Liver (tissue), 9 donors: ENCODE data around the gene RAD51B. TPM values are rescaled to one million over a fixed set of nuclear protein-coding genes. Genes with fewer than 3 reads are reported as not detected.

Experiments
- DNase-seq: peaks from one replicate; pipeline ENCODE4 v3.0.0-alpha.2; 2017; ENCODE audit warnings: low spot score
- H3K27ac ChIP-seq, 2 donors: one replicate each; pipeline ENCODE4 v1.7.0; 2013; ENCODE audit warnings: inconsistent platforms in 2 of 2, low read length in 2 of 2, control low read depth in 1 of 2, low read depth in 1 of 2, mild to moderate bottlenecking in 1 of 2
- H3K27me3 ChIP-seq, 4 donors: one replicate each; pipeline versions ENCODE4 v1.6.1 to v1.7.0; 2013; ENCODE audit warnings: low read length in 3 of 4, inconsistent platforms in 1 of 4, mild to moderate bottlenecking in 1 of 4, moderate library complexity in 1 of 4; ENCODE audit not compliant: control insufficient read depth in 4 of 4, insufficient read depth in 4 of 4
- H3K36me3 ChIP-seq, 4 donors: one replicate each; pipeline versions ENCODE4 v1.6.1 to v1.7.0; 2013; ENCODE audit warnings: low read length in 3 of 4, mild to moderate bottlenecking in 3 of 4, low read depth in 1 of 4, moderate library complexity in 1 of 4; ENCODE audit not compliant: control insufficient read depth in 4 of 4, insufficient read depth in 3 of 4
- H3K4me1 ChIP-seq, 4 donors: one replicate each; pipeline versions ENCODE4 v1.6.1 to v1.7.0; 2013; ENCODE audit warnings: low read length in 3 of 4, mild to moderate bottlenecking in 3 of 4, moderate library complexity in 1 of 4; ENCODE audit not compliant: control insufficient read depth in 4 of 4, insufficient read depth in 4 of 4
- H3K4me3 ChIP-seq, 3 donors: one replicate each; pipeline versions ENCODE4 v1.6.1 to v1.7.0; 2013; ENCODE audit warnings: low read length in 3 of 3, control low read depth in 1 of 3, low read depth in 1 of 3, mild to moderate bottlenecking in 1 of 3
- H3K9ac ChIP-seq, 2 donors: one replicate each; pipeline ENCODE4 v1.7.0; 2013; ENCODE audit warnings: low read length in 2 of 2, mild to moderate bottlenecking in 2 of 2, moderate library complexity in 2 of 2, control low read depth in 1 of 2, low read depth in 1 of 2
- H3K9me3 ChIP-seq, 4 donors: one replicate each; pipeline versions ENCODE4 v1.6.1 to v1.7.0; 2013; ENCODE audit warnings: low read length in 3 of 4; ENCODE audit not compliant: control insufficient read depth in 4 of 4
- CTCF ChIP-seq: fragments of 150-350 bp; IDR thresholded peaks from 2 replicates; pipeline ENCODE4 v1.5.1; 2017; ENCODE audit warnings: improper control_type of control experiment, low read depth, low read length; ENCODE audit not compliant: missing input control
- EGR1 ChIP-seq, 2 donors: IDR thresholded peaks; 2 replicates each; pipeline ENCODE4 v1.6.1; 2016 to 2018; ENCODE audit warnings: antibody characterized with exemption in 2 of 2, low read depth in 2 of 2
- FOXA1 ChIP-seq: IDR thresholded peaks from 2 replicates; pipeline ENCODE4 v1.6.1; 2016; ENCODE audit warnings: antibody characterized with exemption
- FOXA2 ChIP-seq: IDR thresholded peaks from 2 replicates; pipeline ENCODE4 v1.6.1; 2016; ENCODE audit warnings: antibody characterized with exemption
- GABPA ChIP-seq, 2 donors: IDR thresholded peaks in 1 of 2; conservative IDR thresholded peaks in 1 of 2; 2 replicates each; pipeline ENCODE4 v1.6.1; 2016; ENCODE audit warnings: antibody characterized with exemption in 2 of 2, mild to moderate bottlenecking in 1 of 2, moderate library complexity in 1 of 2
- HNF4A ChIP-seq, 2 donors: conservative IDR thresholded peaks; 2 replicates each; pipeline ENCODE4 v1.6.1; 2016; ENCODE audit warnings: antibody characterized with exemption in 2 of 2, mild to moderate bottlenecking in 2 of 2
- HNF4G ChIP-seq: IDR thresholded peaks from 2 replicates; pipeline ENCODE4 v1.6.1; 2016; ENCODE audit warnings: antibody characterized with exemption
- JUND ChIP-seq, 2 donors: IDR thresholded peaks; 2 replicates each; pipeline ENCODE4 v1.6.1; 2016; ENCODE audit warnings: antibody characterized with exemption in 2 of 2
- MAX ChIP-seq: IDR thresholded peaks from 2 replicates; pipeline ENCODE4 v1.6.1; 2016; ENCODE audit warnings: antibody characterized with exemption
- NR2F2 ChIP-seq: IDR thresholded peaks from 2 replicates; pipeline ENCODE4 v1.6.1; 2016; ENCODE audit warnings: antibody characterized with exemption
- RAD21 ChIP-seq, 2 donors: IDR thresholded peaks; 2 replicates each; pipeline ENCODE4 v1.6.1; 2016; ENCODE audit warnings: antibody characterized with exemption in 2 of 2, mild to moderate bottlenecking in 2 of 2
- REST ChIP-seq: IDR thresholded peaks from 2 replicates; pipeline ENCODE4 v1.6.1; 2016; ENCODE audit warnings: antibody characterized with exemption, mild to moderate bottlenecking
- RXRA ChIP-seq, 2 donors: IDR thresholded peaks; 2 replicates each; pipeline ENCODE4 v1.6.1; 2017 to 2018; ENCODE audit warnings: antibody characterized with exemption in 2 of 2, mild to moderate bottlenecking in 1 of 2
- SP1 ChIP-seq: IDR thresholded peaks from 2 replicates; pipeline ENCODE4 v1.6.1; 2018; ENCODE audit warnings: antibody characterized with exemption, mild to moderate bottlenecking
- TAF1 ChIP-seq: conservative IDR thresholded peaks from 2 replicates; pipeline ENCODE4 v1.6.1; 2016; ENCODE audit warnings: antibody characterized with exemption, mild to moderate bottlenecking
- YY1 ChIP-seq: IDR thresholded peaks from 2 replicates; pipeline ENCODE4 v1.6.1; 2016; ENCODE audit warnings: antibody characterized with exemption, mild to moderate bottlenecking
- WGBS: extraction: QIAGEN DNeasy Blood & Tissue Kit; methylation state at CpG from one replicate; pipeline ENCODE4 v1.1.7; 2013; 5-methylcytosine and 5-hydroxymethylcytosine counted together
- polyA plus RNA-seq, 2 donors: library from polyadenylated mRNA; stranded (reverse) in 1 of 2; unstranded in 1 of 2; fragments of 200-250 nt in 1 of 2; fragments of >200 nt in 1 of 2; fragmentation: Nextera tagmentation in 1 of 2; extraction: Ambion mirVana in 1 of 2; gene quantifications; one replicate each; pipeline versions ENCODE4 v1.2.1 to v1.2.3, GENCODE V29; 2013 to 2015
- total RNA-seq, 2 donors: library from RNA; depleted of rRNA; stranded (reverse); fragments of >200 nt; gene quantifications; one replicate each; pipeline ENCODE4 v1.2.3, GENCODE V29; 2014
- TF ChIP-seq, protein P1 (sequence below): IDR thresholded peaks from 2 replicates; pipeline ENCODE4 v1.6.1; 2016; ENCODE audit warnings: antibody characterized with exemption
- TF ChIP-seq, protein P2 (sequence below): IDR thresholded peaks from 2 replicates; pipeline ENCODE4 v1.6.1; 2016; ENCODE audit warnings: antibody characterized with exemption
- donor health status: healthy.
- donor health status: healthy.
- donor health status: healthy.
- donor health status: healthy.
- donor health status: healthy.

Gene RAD51B
- total and polyA plus RNA-seq, 4 donors, result 0.81 to 12.9 (median 2.4) TPM

DNA sequence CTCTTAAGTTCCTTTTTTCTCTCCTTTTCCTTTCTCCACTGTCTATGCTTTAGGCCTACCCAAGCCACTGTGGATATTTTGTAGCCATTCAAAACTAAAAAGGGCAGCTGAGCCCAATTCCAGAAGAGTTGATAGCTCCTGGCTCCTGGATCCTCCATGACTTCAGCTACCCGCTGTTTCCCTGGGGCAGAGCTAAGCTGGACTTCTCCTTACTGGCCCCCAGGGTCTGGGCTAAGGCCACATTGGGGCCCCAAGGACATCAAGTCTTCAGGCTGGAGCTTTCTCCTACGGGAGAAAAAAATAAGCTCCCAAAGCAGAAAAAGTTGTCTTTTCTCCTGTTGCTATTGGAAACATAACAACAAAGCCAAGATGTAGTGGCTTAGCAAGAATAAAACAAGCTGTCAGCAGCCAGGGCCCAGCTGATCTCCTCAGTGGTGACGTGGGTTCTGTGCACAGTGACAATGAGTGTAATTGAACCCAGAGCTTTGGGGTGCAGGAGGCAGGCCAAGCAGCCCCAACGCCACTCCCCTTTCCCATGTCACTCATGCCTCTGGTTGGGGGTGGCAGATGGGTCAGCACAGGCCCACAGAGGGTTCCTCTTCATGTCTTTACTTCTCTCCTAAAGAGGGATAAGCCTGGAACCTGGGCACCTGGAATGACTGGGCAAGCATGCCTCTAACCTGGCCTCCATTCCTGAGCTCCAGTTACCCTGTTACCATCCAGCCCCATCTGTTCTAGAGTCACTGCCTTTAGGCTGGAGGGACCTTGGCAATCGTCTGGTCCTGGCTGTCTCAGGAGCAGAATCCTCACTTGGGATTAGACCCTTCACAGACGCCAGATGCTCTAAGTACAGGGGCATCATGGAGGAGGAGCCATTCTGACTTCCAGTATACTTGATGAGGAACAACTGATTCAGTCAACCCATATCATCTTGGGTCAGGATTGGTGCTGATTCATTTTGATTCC is 802.1 kb downstream of the RAD51B start:
- DNase-seq, result peak; percentile 21
- peaks cover 1 to 13% (median 5%) of the 10 kb centered on the region in 4 donors for H3K4me1 ChIP-seq
- no peak overlapping the region for H3K4me3 ChIP-seq
- H3K27me3 ChIP-seq, result no peaks in the 10 kb centered on the region
- no peaks in the 10 kb centered on the region for H3K36me3 ChIP-seq
- H3K9me3 ChIP-seq, result peaks cover 0 to 12% (median 5%) of the 10 kb centered on the region in 4 donors
- H3K27ac ChIP-seq, result no peak overlapping the region
- TF ChIP-seq HNF4G, result no peak
- no peak for TF ChIP-seq TAF1
- TF ChIP-seq, protein P1, sequence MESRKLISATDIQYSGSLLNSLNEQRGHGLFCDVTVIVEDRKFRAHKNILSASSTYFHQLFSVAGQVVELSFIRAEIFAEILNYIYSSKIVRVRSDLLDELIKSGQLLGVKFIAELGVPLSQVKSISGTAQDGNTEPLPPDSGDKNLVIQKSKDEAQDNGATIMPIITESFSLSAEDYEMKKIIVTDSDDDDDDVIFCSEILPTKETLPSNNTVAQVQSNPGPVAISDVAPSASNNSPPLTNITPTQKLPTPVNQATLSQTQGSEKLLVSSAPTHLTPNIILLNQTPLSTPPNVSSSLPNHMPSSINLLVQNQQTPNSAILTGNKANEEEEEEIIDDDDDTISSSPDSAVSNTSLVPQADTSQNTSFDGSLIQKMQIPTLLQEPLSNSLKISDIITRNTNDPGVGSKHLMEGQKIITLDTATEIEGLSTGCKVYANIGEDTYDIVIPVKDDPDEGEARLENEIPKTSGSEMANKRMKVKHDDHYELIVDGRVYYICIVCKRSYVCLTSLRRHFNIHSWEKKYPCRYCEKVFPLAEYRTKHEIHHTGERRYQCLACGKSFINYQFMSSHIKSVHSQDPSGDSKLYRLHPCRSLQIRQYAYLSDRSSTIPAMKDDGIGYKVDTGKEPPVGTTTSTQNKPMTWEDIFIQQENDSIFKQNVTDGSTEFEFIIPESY, result no peak
- no peak for TF ChIP-seq NR2F2
- no peak for TF ChIP-seq RXRA (IDR thresholded peaks at IDR 0.05)
- no peak for TF ChIP-seq JUND (IDR thresholded peaks at IDR 0.05)
- TF ChIP-seq HNF4A (conservative IDR thresholded peaks at IDR 0.05), result no peak
- no peak for TF ChIP-seq RAD21 (IDR thresholded peaks at IDR 0.05)
- TF ChIP-seq SP1, result no peak
- no peak for TF ChIP-seq EGR1 (IDR thresholded peaks at IDR 0.05; ENCODE audit: low read depth in 2 of 2)
- TF ChIP-seq GABPA (IDR thresholded peaks at IDR 0.05 in 1 of 2, conservative IDR thresholded peaks at IDR 0.05 in 1 of 2), result no peak
- no peak for TF ChIP-seq MAX
- TF ChIP-seq CTCF, result no peak
- no peak for TF ChIP-seq REST
- TF ChIP-seq, protein P2, sequence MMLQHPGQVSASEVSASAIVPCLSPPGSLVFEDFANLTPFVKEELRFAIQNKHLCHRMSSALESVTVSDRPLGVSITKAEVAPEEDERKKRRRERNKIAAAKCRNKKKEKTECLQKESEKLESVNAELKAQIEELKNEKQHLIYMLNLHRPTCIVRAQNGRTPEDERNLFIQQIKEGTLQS, result no peak
- TF ChIP-seq FOXA2, result no peak
- no peak for TF ChIP-seq YY1
- TF ChIP-seq FOXA1, result no peak
- 80% methylated on average over 6 of the region's 6 CpGs for WGBS
- no peak overlapping the region for H3K9ac ChIP-seq
